ENCODE results near the gene C1QBP.

The C1QBP gene, protein sequence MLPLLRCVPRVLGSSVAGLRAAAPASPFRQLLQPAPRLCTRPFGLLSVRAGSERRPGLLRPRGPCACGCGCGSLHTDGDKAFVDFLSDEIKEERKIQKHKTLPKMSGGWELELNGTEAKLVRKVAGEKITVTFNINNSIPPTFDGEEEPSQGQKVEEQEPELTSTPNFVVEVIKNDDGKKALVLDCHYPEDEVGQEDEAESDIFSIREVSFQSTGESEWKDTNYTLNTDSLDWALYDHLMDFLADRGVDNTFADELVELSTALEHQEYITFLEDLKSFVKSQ

GRCh38 chr17:5438716-5439445, at the start of gene C1QBP:
Gene C1QBP, minus strand, starts transcription at chr17:5439155. Its CDS starts 82 bp downstream, at chr17:5439073.
- Histone ChIP-seq H3K36me3 (ENCODE audit: insufficient read depth, low read length) (peaks cover 15% of the 10 kb centered on the region), H3K4me1 (ENCODE audit: insufficient read depth, low read length) (no peaks in the 10 kb centered on the region; the same call in 1 of the 2 replicates), H3K9me3 (ENCODE audit: control insufficient read depth, insufficient read depth, low read length) (no peaks in the 10 kb centered on the region), H3K9ac (ENCODE audit: low read depth, low read length) (peak within 1 kb of the TSS; percentile 82)

DNA sequence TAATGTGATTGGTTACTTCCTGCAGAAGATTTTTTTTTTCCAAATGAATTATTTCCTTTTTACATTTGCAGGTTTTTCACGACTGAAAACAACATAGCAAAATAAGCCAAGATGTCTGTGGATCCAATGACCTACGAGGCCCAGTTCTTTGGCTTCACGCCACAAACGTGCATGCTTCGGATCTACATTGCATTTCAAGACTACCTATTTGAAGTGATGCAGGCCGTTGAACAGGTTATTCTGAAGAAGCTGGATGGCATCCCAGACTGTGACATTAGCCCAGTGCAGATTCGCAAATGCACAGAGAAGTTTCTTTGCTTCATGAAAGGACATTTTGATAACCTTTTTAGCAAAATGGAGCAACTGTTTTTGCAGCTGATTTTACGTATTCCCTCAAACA, 49.8 kb upstream of the C1QBP start:
- Histone ChIP-seq H3K9ac (ENCODE audit: low read depth, low read length) (no peak overlapping the region), H3K9me3 (ENCODE audit: control insufficient read depth, insufficient read depth, low read length) (no peaks in the 10 kb centered on the region), H3K36me3 (ENCODE audit: insufficient read depth, low read length) (peaks cover 10% of the 10 kb centered on the region; the same call in 1 of the 2 replicates), H3K4me1 (ENCODE audit: insufficient read depth, low read length) (no peaks in the 10 kb centered on the region; the same call in 1 of the 2 replicates)

GRCh38 chr17:5486206-5487124, 47.5 kb upstream of the C1QBP start, which contains the start of gene MIS12:
Gene MIS12, plus strand, starts transcription at chr17:5486566. Its CDS starts 2,297 bp downstream, at chr17:5488863.
- no peaks in the 10 kb centered on the region; the same call in 1 of the 2 replicates for H3K4me1 ChIP-seq (ENCODE audit: insufficient read depth, low read length)
- peak within 1 kb of the TSS; percentile 98 for H3K9ac ChIP-seq (ENCODE audit: low read depth, low read length)
- peaks cover 18% of the 10 kb centered on the region for H3K36me3 ChIP-seq (ENCODE audit: insufficient read depth, low read length)
- no peaks in the 10 kb centered on the region for H3K9me3 ChIP-seq (ENCODE audit: control insufficient read depth, insufficient read depth, low read length)

- H3K9me3 ChIP-seq (ENCODE audit: control insufficient read depth, insufficient read depth, low read length) = no peaks in the 10 kb centered on the region
- peak within 1 kb of the TSS; percentile 98 for H3K9ac ChIP-seq (ENCODE audit: low read depth, low read length)
- H3K4me1 ChIP-seq (ENCODE audit: insufficient read depth, low read length) = no peaks in the 10 kb centered on the region; the same call in 1 of the 2 replicates
- H3K36me3 ChIP-seq (ENCODE audit: insufficient read depth, low read length) = peaks cover 24% of the 10 kb centered on the region
Measured at GRCh38 chr17:5485270-5486205, 46.6 kb upstream of the C1QBP start, which contains the start of gene DERL2. Gene DERL2, minus strand, starts transcription at chr17:5486178. Its CDS starts 17 bp downstream, at chr17:5486161.

GRCh38 chr17:5481451-5481850, 42.5 kb upstream of the C1QBP start:
- peaks cover 36% of the 10 kb centered on the region for H3K36me3 ChIP-seq (ENCODE audit: insufficient read depth, low read length)
- no peaks in the 10 kb centered on the region; the same call in 1 of the 2 replicates for H3K9me3 ChIP-seq (ENCODE audit: control insufficient read depth, insufficient read depth, low read length)

DNA sequence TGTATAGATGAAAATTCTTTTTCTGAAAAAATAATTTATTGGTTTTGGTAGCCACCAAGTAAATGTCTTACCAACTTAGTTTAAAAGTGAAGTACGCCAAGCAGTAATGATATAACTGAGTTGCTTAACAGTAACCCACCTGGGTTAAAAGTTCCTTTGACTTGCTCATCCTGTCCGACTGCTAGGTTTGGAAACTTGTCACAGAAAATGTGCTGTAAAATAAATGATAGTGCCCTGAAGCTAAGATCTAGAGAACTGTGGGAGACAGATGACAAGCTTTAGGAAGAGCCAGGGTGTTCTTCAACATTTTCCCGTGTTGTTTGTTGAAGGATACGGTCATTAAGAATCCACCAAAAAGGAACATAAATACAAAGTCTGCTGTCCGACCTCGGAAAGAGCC, 42.0 kb upstream of the C1QBP start:
- Histone ChIP-seq H3K9ac (ENCODE audit: low read depth, low read length) (no peak overlapping the region), H3K4me1 (ENCODE audit: insufficient read depth, low read length) (no peaks in the 10 kb centered on the region), H3K36me3 (ENCODE audit: insufficient read depth, low read length) (peaks cover 36% of the 10 kb centered on the region), H3K9me3 (ENCODE audit: control insufficient read depth, insufficient read depth, low read length) (no peaks in the 10 kb centered on the region; the same call in 1 of the 2 replicates)

More at GRCh38 chr17:5481451-5481850, 42.5 kb upstream of the C1QBP start:
- Histone ChIP-seq H3K9ac (ENCODE audit: low read depth, low read length) (no peak overlapping the region), H3K4me1 (ENCODE audit: insufficient read depth, low read length) (no peaks in the 10 kb centered on the region)

GRCh38 chr17:5478992-5479391, 40.0 kb upstream of the C1QBP start:
- H3K9me3 ChIP-seq (ENCODE audit: control insufficient read depth, insufficient read depth, low read length) = no peaks in the 10 kb centered on the region; the same call in 1 of the 2 replicates
- H3K4me1 ChIP-seq (ENCODE audit: insufficient read depth, low read length) = no peaks in the 10 kb centered on the region
- no peak overlapping the region for H3K9ac ChIP-seq (ENCODE audit: low read depth, low read length)
- H3K36me3 ChIP-seq (ENCODE audit: insufficient read depth, low read length) = peaks cover 40% of the 10 kb centered on the region

- Histone ChIP-seq H3K9ac (ENCODE audit: low read depth, low read length) (no peak overlapping the region), H3K36me3 (ENCODE audit: insufficient read depth, low read length) (peaks cover 17% of the 10 kb centered on the region)
Measured at GRCh38 chr17:5473906-5474305, 35.0 kb upstream of the C1QBP start.

GRCh38 chr17:5472511-5472910, 33.6 kb upstream of the C1QBP start:
- no peak overlapping the region for H3K9ac ChIP-seq (ENCODE audit: low read depth, low read length)
- no peaks in the 10 kb centered on the region for H3K9me3 ChIP-seq (ENCODE audit: control insufficient read depth, insufficient read depth, low read length)
- peaks cover 4% of the 10 kb centered on the region; the same call in 1 of the 2 replicates for H3K36me3 ChIP-seq (ENCODE audit: insufficient read depth, low read length)
- H3K4me1 ChIP-seq (ENCODE audit: insufficient read depth, low read length) = no peaks in the 10 kb centered on the region

More at GRCh38 chr17:5473906-5474305, 35.0 kb upstream of the C1QBP start:
- H3K9me3 ChIP-seq (ENCODE audit: control insufficient read depth, insufficient read depth, low read length) = no peaks in the 10 kb centered on the region; the same call in 1 of the 2 replicates
- no peaks in the 10 kb centered on the region for H3K4me1 ChIP-seq (ENCODE audit: insufficient read depth, low read length)

- H3K36me3 ChIP-seq (ENCODE audit: insufficient read depth, low read length) = no peaks in the 10 kb centered on the region; the same call in 1 of the 2 replicates
- H3K9me3 ChIP-seq (ENCODE audit: control insufficient read depth, insufficient read depth, low read length) = no peaks in the 10 kb centered on the region
- peaks cover 5% of the 10 kb centered on the region; the same call in 1 of the 2 replicates for H3K4me1 ChIP-seq (ENCODE audit: insufficient read depth, low read length)
- peak overlapping the region; percentile 99 for H3K9ac ChIP-seq (ENCODE audit: low read depth, low read length)
Measured at GRCh38 chr17:5468075-5468473, 29.1 kb upstream of the C1QBP start.

GRCh38 chr17:5467416-5467815, 28.5 kb upstream of the C1QBP start:
- Histone ChIP-seq H3K9ac (ENCODE audit: low read depth, low read length) (peak overlapping the region; percentile 99), H3K4me1 (ENCODE audit: insufficient read depth, low read length) (peaks cover 5% of the 10 kb centered on the region; the same call in 1 of the 2 replicates), H3K9me3 (ENCODE audit: control insufficient read depth, insufficient read depth, low read length) (no peaks in the 10 kb centered on the region), H3K36me3 (ENCODE audit: insufficient read depth, low read length) (peaks cover under 1% of the 10 kb centered on the region)

DNA sequence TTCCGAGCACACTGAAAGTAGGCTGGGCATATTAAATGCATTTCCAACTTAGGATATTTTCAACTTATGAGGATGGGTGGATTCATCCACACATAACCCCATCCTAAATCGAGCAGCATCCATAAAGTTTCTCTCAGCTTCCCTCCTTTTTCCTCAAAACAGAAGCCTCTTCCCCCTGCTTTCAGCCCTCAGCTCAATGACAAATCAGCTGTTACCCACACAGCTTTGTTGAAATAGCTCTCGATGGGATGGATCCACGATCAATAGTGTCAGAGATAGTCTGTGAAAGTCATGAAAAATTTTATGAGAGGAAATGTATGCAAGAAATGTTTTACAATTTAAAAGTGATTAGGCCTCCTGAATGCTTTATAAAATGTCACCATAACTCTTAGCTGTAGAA, 27.3 kb upstream of the C1QBP start:
- Histone ChIP-seq H3K4me1 (ENCODE audit: insufficient read depth, low read length) (peaks cover 5% of the 10 kb centered on the region; the same call in 1 of the 2 replicates), H3K9me3 (ENCODE audit: control insufficient read depth, insufficient read depth, low read length) (no peaks in the 10 kb centered on the region), H3K9ac (ENCODE audit: low read depth, low read length) (no peak overlapping the region), H3K36me3 (ENCODE audit: insufficient read depth, low read length) (peaks cover 3% of the 10 kb centered on the region)
